Left lung (tissue), 10 donors: Measurements from ENCODE around the gene HACD2. TPM values are rescaled to one million over a fixed set of nuclear protein-coding genes. Genes with fewer than 3 reads are reported as not detected.

Experiments
- ATAC-seq: fragments of 200-7000 bp; cut with Tn5 transposase; one replicate; pipeline ENCODE4 v1.9.1; 2020; ENCODE audit warnings: moderate library complexity
- DNase-seq, 4 donors: peaks; one replicate each; pipeline ENCODE4 v3.0.0-alpha.2; 2013 to 2020
- H3K27ac ChIP-seq, 2 donors: fragments of 200-600 bp; sonication (generic) in 1 of 2; one replicate each; pipeline versions ENCODE4 v1.5.0 to v1.8.0; 2020 to 2021
- H3K27me3 ChIP-seq, 2 donors: fragments of 200-600 bp; sonication (generic) in 1 of 2; one replicate each; pipeline versions ENCODE4 v1.5.0 to v1.8.0; 2020 to 2021
- H3K36me3 ChIP-seq, 2 donors: fragments of 200-600 bp; sonication (generic) in 1 of 2; one replicate each; pipeline versions ENCODE4 v1.5.0 to v1.8.0; 2020 to 2021
- H3K4me1 ChIP-seq, 2 donors: fragments of 200-600 bp; one replicate each; pipeline ENCODE4 v1.8.0; 2021
- H3K4me3 ChIP-seq, 2 donors: fragments of 200-600 bp; sonication (generic) in 1 of 2; one replicate each; pipeline versions ENCODE4 v1.5.0 to v1.8.0; 2020 to 2021; ENCODE audit warnings: mild to moderate bottlenecking in 1 of 2
- H3K9me3 ChIP-seq, 2 donors: fragments of 200-600 bp; sonication (generic) in 1 of 2; one replicate each; pipeline versions ENCODE4 v1.5.0 to v1.8.0; 2020 to 2021
- CTCF ChIP-seq, 2 donors: fragments of 200-600 bp; sonication (generic) in 1 of 2; IDR thresholded peaks; one replicate each; pipeline versions ENCODE4 v1.5.0 to v1.8.0; 2021; ENCODE audit warnings: antibody characterized with exemption in 2 of 2
- intact Hi-C, 2 donors: fragments of 100-400 bp; cut with DNase I; formaldehyde crosslinking; loops; one replicate each; pipeline versions ENCODE4 v1.11.2 to v1.14.2; 2022
- polyA plus RNA-seq, 6 donors: library from polyadenylated mRNA; unstranded; fragments of 120-200 nt; gene quantifications; one replicate each; pipeline ENCODE4 v1.2.1, GENCODE V29; 2013; ENCODE audit not compliant: insufficient read length in 6 of 6
- total RNA-seq, 2 donors: library from RNA; stranded (reverse); fragmentation: NEBNext Ultra II Directional; extraction: Animal tissue kit (Norgen Biotek cat#: 25700); gene quantifications; one replicate each; pipeline ENCODE4 v1.2.1, GENCODE V29; 2021
- donor health status: DM: no; HTN: yes; CAD: no.
- donor health status: DM: no; HTN: no; CAD: no.

HACD2 gene
- total and polyA plus RNA-seq, 8 donors: 33.6 to 60.9 (median 39.0) TPM

GRCh38 chr3:123486460-123486859, 98.4 kb downstream of the HACD2 start:
- no peak for DNase-seq
- no peaks in the 10 kb centered on the region for H3K9me3 ChIP-seq
- peaks cover 0 to 4% of the 10 kb centered on the region in 2 donors for H3K4me1 ChIP-seq
- H3K36me3 ChIP-seq: peaks cover 0 to 8% of the 10 kb centered on the region in 2 donors
- intact Hi-C loops: no loop called here
- ATAC-seq: no peak
- no peak overlapping the region for H3K27ac ChIP-seq
- H3K4me3 ChIP-seq: no peak overlapping the region
- TF ChIP-seq CTCF (IDR thresholded peaks at IDR 0.05): no peak
- H3K27me3 ChIP-seq: peaks cover 0 to 9% of the 10 kb centered on the region in 2 donors

- DNase-seq (no peak), ATAC-seq (no peak)
- Histone ChIP-seq H3K4me3 (no peak overlapping the region), H3K27me3 (peaks cover 0 to 9% of the 10 kb centered on the region in 2 donors), H3K36me3 (peaks cover 0 to 3% of the 10 kb centered on the region in 2 donors), H3K9me3 (no peaks in the 10 kb centered on the region), H3K27ac (no peak overlapping the region), H3K4me1 (peaks cover 0 to 4% of the 10 kb centered on the region in 2 donors)
- intact Hi-C loops: no loop called here
- no peak for TF ChIP-seq CTCF (IDR thresholded peaks at IDR 0.05)
Measured at GRCh38 chr3:123485551-123485950, 99.3 kb downstream of the HACD2 start.

- intact Hi-C loops: no loop called here
- H3K36me3 ChIP-seq: no peaks in the 10 kb centered on the region
- DNase-seq (no peak), ATAC-seq (no peak)
- no peak overlapping the region for H3K27ac ChIP-seq
- TF ChIP-seq CTCF (IDR thresholded peaks at IDR 0.05): no peak
- peaks cover 0 to 15% of the 10 kb centered on the region in 2 donors for H3K27me3 ChIP-seq
- no peak overlapping the region for H3K4me3 ChIP-seq
- H3K9me3 ChIP-seq: no peaks in the 10 kb centered on the region
- no peaks in the 10 kb centered on the region for H3K4me1 ChIP-seq
Measured at GRCh38 chr3:123483146-123483545, 101.7 kb downstream of the HACD2 start.

- Histone ChIP-seq H3K27me3 (peaks cover 0 to 15% of the 10 kb centered on the region in 2 donors), H3K36me3 (no peaks in the 10 kb centered on the region), H3K9me3 (no peaks in the 10 kb centered on the region), H3K4me1 (no peaks in the 10 kb centered on the region), H3K4me3 (no peak overlapping the region), H3K27ac (no peak overlapping the region)
- ATAC-seq: no peak
- no peak for TF ChIP-seq CTCF (IDR thresholded peaks at IDR 0.05)
- intact Hi-C loops: no loop called here
- no peak for DNase-seq
Measured at GRCh38 chr3:123481722-123482457, 103.0 kb downstream of the HACD2 start.

GRCh38 chr3:123481071-123481470, 103.8 kb downstream of the HACD2 start:
- TF ChIP-seq CTCF (IDR thresholded peaks at IDR 0.05): no peak
- Histone ChIP-seq H3K27me3 (peaks cover 0 to 15% of the 10 kb centered on the region in 2 donors), H3K36me3 (no peaks in the 10 kb centered on the region), H3K9me3 (no peaks in the 10 kb centered on the region), H3K27ac (no peak overlapping the region), H3K4me1 (no peaks in the 10 kb centered on the region), H3K4me3 (no peak overlapping the region)
- intact Hi-C loops: no loop called here
- ATAC-seq: no peak
- no peak for DNase-seq
